ENCODE results near the gene CASP1. TPM values are rescaled to one million over a fixed set of nuclear protein-coding genes. Genes with fewer than 3 reads are reported as not detected.
"Not testable (repeated sequence)": the region's sequence is repeated elsewhere in the genome, so short reads cannot be mapped to it uniquely, and the experiment has no call there.

CASP1 gene
- total RNA-seq, 1 donor from 2014 or later = 6.7 TPM

GRCh38 chr11:105046898-105047579, 12.1 kb upstream of the CASP1 start:
- DNase-seq (ENCODE audit: low read depth, low spot score) = peak; percentile 98

GRCh38 chr11:105045676-105046296, 10.8 kb upstream of the CASP1 start:
- DNase-seq (ENCODE audit: low read depth, low spot score) = no peak

GRCh38 chr11:105044557-105045524, 9.9 kb upstream of the CASP1 start, which contains the start of gene CARD16:
Gene CARD16 (minus strand): TSS chr11:105045335. CDS start chr11:105045297, 38 bp downstream.
- DNase-seq (ENCODE audit: low read depth, low spot score) = peak; percentile 51

GRCh38 chr11:105042178-105042577, 7.2 kb upstream of the CASP1 start:
- DNase-seq (ENCODE audit: low read depth, low spot score) = no peak

GRCh38 chr11:105040703-105041102, 5.8 kb upstream of the CASP1 start:
- DNase-seq (ENCODE audit: low read depth, low spot score) = no peak

- not testable (repeated sequence) for DNase-seq (ENCODE audit: low read depth, low spot score)
Measured at GRCh38 chr11:105034388-105034787, 556 bp downstream of the CASP1 start.

- DNase-seq (ENCODE audit: low read depth, low spot score) = no peak
Measured at GRCh38 chr11:105033781-105034180, 1.2 kb downstream of the CASP1 start.

- DNase-seq (ENCODE audit: low read depth, low spot score) = no peak
Measured at GRCh38 chr11:105033343-105033742, 1.6 kb downstream of the CASP1 start.

GRCh38 chr11:105032495-105032894, 2.4 kb downstream of the CASP1 start:
- no peak for DNase-seq (ENCODE audit: low read depth, low spot score)

- no peak for DNase-seq (ENCODE audit: low read depth, low spot score)
Measured at GRCh38 chr11:105027678-105028077, 7.3 kb downstream of the CASP1 start.

GRCh38 chr11:105024394-105024793, 10.6 kb downstream of the CASP1 start:
- no peak for DNase-seq (ENCODE audit: low read depth, low spot score)

GRCh38 chr11:105023003-105023402, 11.9 kb downstream of the CASP1 start, which contains the start of gene CASP5:
Gene CASP5 (minus strand): TSS chr11:105023168. CDS start chr11:105023136, 32 bp downstream.
- no peak for DNase-seq (ENCODE audit: low read depth, low spot score)

- no peak for DNase-seq (ENCODE audit: low read depth, low spot score)
Measured at GRCh38 chr11:105022527-105022926, 12.4 kb downstream of the CASP1 start.

GRCh38 chr11:105007463-105007862, 27.5 kb downstream of the CASP1 start:
- DNase-seq (ENCODE audit: low read depth, low spot score) = no peak

- DNase-seq (ENCODE audit: low read depth, low spot score) = no peak
Measured at GRCh38 chr11:105005451-105005845, 29.5 kb downstream of the CASP1 start.

- no peak for DNase-seq (ENCODE audit: low read depth, low spot score)
Measured at GRCh38 chr11:105004021-105004420, 30.9 kb downstream of the CASP1 start.

GRCh38 chr11:105003151-105003550, 31.8 kb downstream of the CASP1 start:
- DNase-seq (ENCODE audit: low read depth, low spot score) = no peak

GRCh38 chr11:105000797-105001196, 34.1 kb downstream of the CASP1 start:
- DNase-seq (ENCODE audit: low read depth, low spot score) = no peak

- no peak for DNase-seq (ENCODE audit: low read depth, low spot score)
Measured at GRCh38 chr11:105000167-105000566, 34.8 kb downstream of the CASP1 start.

- no peak for DNase-seq (ENCODE audit: low read depth, low spot score)
Measured at GRCh38 chr11:104999721-105000120, 35.2 kb downstream of the CASP1 start.

GRCh38 chr11:104997288-104997687, 37.7 kb downstream of the CASP1 start:
- DNase-seq (ENCODE audit: low read depth, low spot score) = no peak

- no peak for DNase-seq (ENCODE audit: low read depth, low spot score)
Measured at GRCh38 chr11:104995001-104995408, 39.9 kb downstream of the CASP1 start.

Measured in pulmonary artery endothelial cell (primary cell).